Endodermal cell (in vitro differentiated cells): ENCODE measurements around the gene COL4A2. TPM values are rescaled to one million over a fixed set of nuclear protein-coding genes. Genes with fewer than 3 reads are reported as not detected.

ENCODE experiments used
- DNase-seq: peaks from one replicate; pipeline ENCODE4 v3.0.0-alpha.2; 2017
- H3K27ac ChIP-seq: 2 replicates; pipeline ENCODE4 v1.5.1; 2013; ENCODE audit warnings: mild to moderate bottlenecking, low read depth, low read length, moderate library complexity
- H3K27me3 ChIP-seq: 2 replicates; pipeline ENCODE4 v1.6.1; 2013; ENCODE audit warnings: mild to moderate bottlenecking, low read length, moderate library complexity; ENCODE audit not compliant: insufficient read depth, control insufficient read depth, poor library complexity, severe bottlenecking
- H3K36me3 ChIP-seq: 2 replicates; pipeline ENCODE4 v1.7.0; 2013; ENCODE audit warnings: mild to moderate bottlenecking, low read length, moderate library complexity; ENCODE audit not compliant: control insufficient read depth, insufficient read depth
- H3K4me1 ChIP-seq: one replicate; pipeline ENCODE4 v1.7.0; 2013; ENCODE audit warnings: low read length; ENCODE audit not compliant: control insufficient read depth, insufficient read depth
- H3K4me3 ChIP-seq: 2 replicates; pipeline ENCODE4 v1.5.1; 2013; ENCODE audit warnings: mild to moderate bottlenecking, low read length, moderate library complexity
- H3K9ac ChIP-seq: 2 replicates; pipeline ENCODE4 v1.6.1; 2013; ENCODE audit warnings: mild to moderate bottlenecking, low read length, moderate library complexity; ENCODE audit not compliant: poor library complexity, severe bottlenecking; ENCODE audit errors: extremely low read depth
- H3K9me3 ChIP-seq: 2 replicates; pipeline ENCODE4 v1.6.1; 2013; ENCODE audit warnings: mild to moderate bottlenecking, low read length, moderate library complexity; ENCODE audit not compliant: control insufficient read depth
- H3K27ac Mint-ChIP-seq: 2 replicates; pipeline ENCODE4 v1.8.0; 2020; ENCODE audit warnings: mixed read lengths
- H3K27me3 Mint-ChIP-seq: 2 replicates; pipeline ENCODE4 v1.8.0; 2021; ENCODE audit warnings: mild to moderate bottlenecking, mixed read lengths; ENCODE audit not compliant: insufficient read depth
- H3K36me3 Mint-ChIP-seq: 2 replicates; pipeline ENCODE4 v1.8.0; 2020; ENCODE audit warnings: low read depth, mixed read lengths
- H3K4me1 Mint-ChIP-seq: 2 replicates; pipeline ENCODE4 v1.8.0; 2020; ENCODE audit warnings: mixed read lengths
- H3K4me3 Mint-ChIP-seq: 2 replicates; pipeline ENCODE4 v1.8.0; 2020; ENCODE audit warnings: mild to moderate bottlenecking, moderate library complexity, mixed read lengths
- H3K9me3 Mint-ChIP-seq: 2 replicates; pipeline ENCODE4 v1.8.0; 2020; ENCODE audit warnings: mild to moderate bottlenecking, mixed read lengths
- WGBS, 2 experiments: methylation state at CpG; one replicate each; pipeline versions ENCODE4 v1.1.5 to v1.1.7; 2013; ENCODE audit warnings: missing lambda C conversion rate in 2 of 2, mixed read lengths in 1 of 2; ENCODE audit not compliant: insufficient coverage in 1 of 2, insufficient read length in 1 of 2; 5-methylcytosine and 5-hydroxymethylcytosine counted together
- total RNA-seq, 2 donors: library from RNA; stranded (reverse); fragmentation: NEBNext Ultra II Directional in 1 of 2; extraction: Animal tissue kit (Norgen Biotek cat#: 25700) in 1 of 2; gene quantifications; 2 replicates in 1 of 2; 3 replicates in 1 of 2; pipeline ENCODE4 v1.2.1, GENCODE V29; 2021
- TF ChIP-seq, protein P1 (sequence below): fragments of 200-600 bp; sonication (generic); conservative IDR thresholded peaks from 2 replicates; pipeline ENCODE4 v1.5.0; 2021; ENCODE audit warnings: antibody characterized with exemption, mild to moderate bottlenecking

The COL4A2 gene
- total RNA-seq, 2 donors from 2014 or later, result 388 to 398 TPM

DNA sequence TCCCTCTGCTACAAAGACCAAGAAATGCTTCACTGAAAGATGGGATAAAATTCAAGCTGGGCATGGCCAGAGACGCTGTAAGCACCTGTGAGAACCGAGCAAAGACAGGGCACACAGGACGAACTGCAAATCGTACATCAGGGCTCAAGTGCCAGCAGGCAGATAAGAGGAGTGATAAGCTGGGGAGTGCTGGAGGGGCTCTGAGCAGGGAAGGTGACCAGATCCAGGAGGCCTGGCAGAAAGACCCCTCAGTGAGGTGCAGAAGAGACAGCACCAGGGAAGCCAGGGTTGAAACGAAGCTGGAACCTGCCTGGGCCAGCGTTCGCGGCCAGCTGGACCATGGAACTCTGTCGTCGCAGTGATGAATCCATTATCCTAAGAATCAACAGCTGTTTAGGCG is 244.2 kb downstream of the COL4A2 start:
- no peak for DNase-seq
- Mint-ChIP-seq H3K27me3 (no peaks in the 10 kb centered on the region), H3K27ac (peak overlapping the region; percentile 85), H3K4me3 (no peak overlapping the region), H3K4me1 (peaks cover 34% of the 10 kb centered on the region), H3K36me3 (peaks cover 15% of the 10 kb centered on the region), H3K9me3 (peaks cover 11% of the 10 kb centered on the region)
- H3K9me3 ChIP-seq, result peaks cover 17% of the 10 kb centered on the region
- 89 to 90% methylated on average over 10 to 11 of the region's 11 CpGs for WGBS, 2 experiments
- H3K9ac ChIP-seq, result no peak overlapping the region
- peaks cover 32% of the 10 kb centered on the region for H3K4me1 ChIP-seq
- no peak overlapping the region for H3K27ac ChIP-seq
- H3K27me3 ChIP-seq, result no peaks in the 10 kb centered on the region
- TF ChIP-seq, protein P1, sequence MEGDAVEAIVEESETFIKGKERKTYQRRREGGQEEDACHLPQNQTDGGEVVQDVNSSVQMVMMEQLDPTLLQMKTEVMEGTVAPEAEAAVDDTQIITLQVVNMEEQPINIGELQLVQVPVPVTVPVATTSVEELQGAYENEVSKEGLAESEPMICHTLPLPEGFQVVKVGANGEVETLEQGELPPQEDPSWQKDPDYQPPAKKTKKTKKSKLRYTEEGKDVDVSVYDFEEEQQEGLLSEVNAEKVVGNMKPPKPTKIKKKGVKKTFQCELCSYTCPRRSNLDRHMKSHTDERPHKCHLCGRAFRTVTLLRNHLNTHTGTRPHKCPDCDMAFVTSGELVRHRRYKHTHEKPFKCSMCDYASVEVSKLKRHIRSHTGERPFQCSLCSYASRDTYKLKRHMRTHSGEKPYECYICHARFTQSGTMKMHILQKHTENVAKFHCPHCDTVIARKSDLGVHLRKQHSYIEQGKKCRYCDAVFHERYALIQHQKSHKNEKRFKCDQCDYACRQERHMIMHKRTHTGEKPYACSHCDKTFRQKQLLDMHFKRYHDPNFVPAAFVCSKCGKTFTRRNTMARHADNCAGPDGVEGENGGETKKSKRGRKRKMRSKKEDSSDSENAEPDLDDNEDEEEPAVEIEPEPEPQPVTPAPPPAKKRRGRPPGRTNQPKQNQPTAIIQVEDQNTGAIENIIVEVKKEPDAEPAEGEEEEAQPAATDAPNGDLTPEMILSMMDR, result no peak
- H3K4me3 ChIP-seq, result peak overlapping the region; percentile 4
- H3K36me3 ChIP-seq, result peaks cover 16% of the 10 kb centered on the region

DNA sequence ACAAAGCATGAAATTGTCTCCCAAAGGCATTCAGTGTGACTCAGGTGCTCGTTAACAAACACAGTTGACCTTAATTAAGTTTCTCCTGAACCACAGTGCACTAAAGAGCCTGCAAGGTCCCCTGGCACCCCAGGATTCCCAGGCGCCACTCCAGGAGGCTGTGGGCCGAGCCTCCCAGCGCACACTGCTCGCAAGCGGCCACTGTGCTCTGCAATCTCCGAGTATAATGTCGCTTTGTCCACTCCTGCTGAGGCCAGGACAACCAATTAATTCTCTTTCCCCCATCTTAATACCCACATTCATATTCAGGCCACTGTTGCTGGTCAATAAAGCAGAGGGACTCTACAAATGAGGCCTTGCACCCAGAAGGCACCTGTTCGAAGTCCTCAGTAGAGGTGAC is 245.7 kb downstream of the COL4A2 start:
- peaks cover 18% of the 10 kb centered on the region for H3K36me3 Mint-ChIP-seq

DNA sequence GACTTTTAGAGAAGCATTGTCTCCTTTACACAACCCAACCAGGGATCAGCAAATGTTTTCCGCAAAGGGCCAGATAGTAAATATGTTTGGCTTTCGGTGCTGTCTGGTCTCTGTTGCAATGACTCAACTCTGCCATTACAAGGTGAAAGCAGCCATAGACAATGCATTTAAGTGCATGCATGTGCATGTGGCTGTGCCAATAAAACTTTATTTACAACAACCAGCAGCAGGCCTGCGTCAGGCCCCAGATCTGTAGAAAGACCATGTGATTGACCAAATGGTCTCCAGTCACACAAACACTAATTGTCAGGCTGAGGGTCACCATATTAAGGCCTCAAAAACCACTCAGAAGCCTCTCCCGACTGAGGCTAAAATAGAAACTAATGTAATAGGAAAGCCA is 246.3 kb downstream of the COL4A2 start:
- Histone ChIP-seq H3K4me3 (no peak overlapping the region), H3K4me1 (peaks cover 31% of the 10 kb centered on the region), H3K27ac (no peak overlapping the region), H3K9me3 (no peaks in the 10 kb centered on the region), H3K36me3 (peaks cover 11% of the 10 kb centered on the region), H3K9ac (no peak overlapping the region), H3K27me3 (no peaks in the 10 kb centered on the region)
- H3K4me3 Mint-ChIP-seq, result no peak overlapping the region
- WGBS, 2 experiments, result 88 to 97% methylated on average over 3 to 4 of the region's 4 CpGs
- H3K27me3 Mint-ChIP-seq, result no peaks in the 10 kb centered on the region
- DNase-seq, result no peak
- peaks cover 19% of the 10 kb centered on the region for H3K36me3 Mint-ChIP-seq
- peaks cover 33% of the 10 kb centered on the region for H3K4me1 Mint-ChIP-seq
- TF ChIP-seq, protein P1, result no peak
- H3K27ac Mint-ChIP-seq, result peak overlapping the region; percentile 60
- H3K9me3 Mint-ChIP-seq, result peaks cover 5% of the 10 kb centered on the region

More for the DNA sequence above, 245.7 kb downstream of the COL4A2 start:
- Histone ChIP-seq H3K9me3 (peaks cover 2% of the 10 kb centered on the region), H3K9ac (no peak overlapping the region), H3K4me1 (peaks cover 32% of the 10 kb centered on the region), H3K36me3 (peaks cover 14% of the 10 kb centered on the region), H3K4me3 (no peak overlapping the region), H3K27ac (no peak overlapping the region), H3K27me3 (no peaks in the 10 kb centered on the region)
- H3K27ac Mint-ChIP-seq, result peak overlapping the region; percentile 60
- TF ChIP-seq, protein P1, result no peak
- H3K4me3 Mint-ChIP-seq, result no peak overlapping the region
- no peak for DNase-seq
- peaks cover 5% of the 10 kb centered on the region for H3K9me3 Mint-ChIP-seq
- H3K4me1 Mint-ChIP-seq, result peaks cover 34% of the 10 kb centered on the region
- H3K27me3 Mint-ChIP-seq, result no peaks in the 10 kb centered on the region
- WGBS, 2 experiments, result 94 to 97% methylated on average over 4 to 9 of the region's 9 CpGs
